Uterus (tissue), 4 donors: ENCODE results near the gene TRIM4. TPM values are rescaled to one million over a fixed set of nuclear protein-coding genes. Genes with fewer than 3 reads are reported as not detected.

ENCODE experiments used
- DNase-seq, 2 donors: peaks; one replicate each; pipeline ENCODE4 v3.0.0-alpha.2; 2019 to 2020
- H3K27ac ChIP-seq, 2 donors: fragments of 200-600 bp; sonication (generic); 1 replicate in 1 of 2; 2 replicates in 1 of 2; pipeline ENCODE4 v1.5.1; 2016 to 2018
- H3K27me3 ChIP-seq, 2 donors: fragments of 200-600 bp; sonication (generic); one replicate each; pipeline ENCODE4 v1.5.1; 2018 to 2019; ENCODE audit warnings: control low read depth in 1 of 2
- H3K36me3 ChIP-seq, 2 donors: fragments of 200-600 bp; sonication (generic); one replicate each; pipeline ENCODE4 v1.5.1; 2019; ENCODE audit warnings: control low read depth in 1 of 2
- H3K4me1 ChIP-seq, 2 donors: fragments of 200-600 bp; sonication (generic); one replicate each; pipeline ENCODE4 v1.5.1; 2018 to 2019; ENCODE audit warnings: control low read depth in 1 of 2
- H3K4me3 ChIP-seq, 2 donors: fragments of 200-600 bp; sonication (generic); 1 replicate in 1 of 2; 2 replicates in 1 of 2; pipeline ENCODE4 v1.5.1; 2018 to 2019; ENCODE audit warnings: mild to moderate bottlenecking in 1 of 2
- H3K9me3 ChIP-seq, 2 donors: fragments of 200-600 bp; sonication (generic); one replicate each; pipeline ENCODE4 v1.5.1; 2019; ENCODE audit warnings: control low read depth in 1 of 2
- POLR2A ChIP-seq, 2 donors: fragments of 450-650 bp; IDR thresholded peaks; one replicate each; pipeline ENCODE4 v1.6.1; 2016; ENCODE audit warnings: antibody characterized with exemption in 2 of 2, mild to moderate bottlenecking in 1 of 2, moderate library complexity in 1 of 2
- intact Hi-C: fragments of 100-400 bp; cut with DNase I; formaldehyde crosslinking; loops from one replicate; pipeline ENCODE4 v1.15.1; 2023; ENCODE audit warnings: low total_unique reads
- total RNA-seq, 4 donors: library from RNA; depleted of rRNA in 3 of 4; stranded (reverse); fragments of >200 nt in 3 of 4; gene quantifications; one replicate each; pipeline versions ENCODE4 v1.1.0 to v1.2.4, GENCODE V29; 2014 to 2023
- TF ChIP-seq, protein P1 (sequence below), 4 experiments: fragments of 200-600 bp in 2 of 4; fragments of 450-650 bp in 2 of 4; sonication (generic) in 2 of 4; IDR thresholded peaks; one replicate each; pipeline ENCODE4 v1.5.1; 2016 to 2019; ENCODE audit warnings: antibody characterized with exemption in 4 of 4, mild to moderate bottlenecking in 2 of 4, moderate library complexity in 1 of 4
- donor health status: DM: yes; HTN: yes; CAD: no.

The TRIM4 gene
- total RNA-seq, 4 donors from 2014 or later: 22.6 to 51.7 (median 44.3) TPM

DNA sequence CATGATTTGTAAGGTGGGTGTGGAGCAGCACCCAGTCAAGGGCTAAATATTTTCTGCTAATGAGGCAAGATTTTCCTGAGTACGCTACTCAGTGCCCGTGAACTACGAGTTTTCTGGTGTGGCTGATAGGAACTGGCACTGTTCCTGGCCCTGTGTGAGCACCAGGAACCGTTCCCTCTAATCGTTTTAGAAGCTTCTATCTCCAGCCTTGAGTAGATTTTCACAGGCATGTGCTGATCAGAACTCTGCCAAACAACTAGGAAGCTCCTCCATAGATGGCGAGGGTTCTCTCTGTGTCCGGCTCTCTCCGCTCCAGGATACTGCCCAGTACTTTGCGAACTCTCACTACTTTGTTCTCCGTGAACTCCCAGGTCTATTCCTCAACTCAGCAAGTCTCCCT lies 17.7 kb downstream of the TRIM4 start:
- no peaks in the 10 kb centered on the region for H3K4me1 ChIP-seq
- no peaks in the 10 kb centered on the region for H3K36me3 ChIP-seq
- TF ChIP-seq, protein P1, sequence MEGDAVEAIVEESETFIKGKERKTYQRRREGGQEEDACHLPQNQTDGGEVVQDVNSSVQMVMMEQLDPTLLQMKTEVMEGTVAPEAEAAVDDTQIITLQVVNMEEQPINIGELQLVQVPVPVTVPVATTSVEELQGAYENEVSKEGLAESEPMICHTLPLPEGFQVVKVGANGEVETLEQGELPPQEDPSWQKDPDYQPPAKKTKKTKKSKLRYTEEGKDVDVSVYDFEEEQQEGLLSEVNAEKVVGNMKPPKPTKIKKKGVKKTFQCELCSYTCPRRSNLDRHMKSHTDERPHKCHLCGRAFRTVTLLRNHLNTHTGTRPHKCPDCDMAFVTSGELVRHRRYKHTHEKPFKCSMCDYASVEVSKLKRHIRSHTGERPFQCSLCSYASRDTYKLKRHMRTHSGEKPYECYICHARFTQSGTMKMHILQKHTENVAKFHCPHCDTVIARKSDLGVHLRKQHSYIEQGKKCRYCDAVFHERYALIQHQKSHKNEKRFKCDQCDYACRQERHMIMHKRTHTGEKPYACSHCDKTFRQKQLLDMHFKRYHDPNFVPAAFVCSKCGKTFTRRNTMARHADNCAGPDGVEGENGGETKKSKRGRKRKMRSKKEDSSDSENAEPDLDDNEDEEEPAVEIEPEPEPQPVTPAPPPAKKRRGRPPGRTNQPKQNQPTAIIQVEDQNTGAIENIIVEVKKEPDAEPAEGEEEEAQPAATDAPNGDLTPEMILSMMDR (IDR thresholded peaks at IDR 0.05): no peak
- TF ChIP-seq POLR2A (IDR thresholded peaks at IDR 0.05): no peak
- DNase-seq: no peak
- H3K9me3 ChIP-seq: no peaks in the 10 kb centered on the region
- no peaks in the 10 kb centered on the region for H3K27me3 ChIP-seq
- no peak overlapping the region for H3K27ac ChIP-seq
- intact Hi-C loops: no loop called here
- no peak overlapping the region for H3K4me3 ChIP-seq

DNA sequence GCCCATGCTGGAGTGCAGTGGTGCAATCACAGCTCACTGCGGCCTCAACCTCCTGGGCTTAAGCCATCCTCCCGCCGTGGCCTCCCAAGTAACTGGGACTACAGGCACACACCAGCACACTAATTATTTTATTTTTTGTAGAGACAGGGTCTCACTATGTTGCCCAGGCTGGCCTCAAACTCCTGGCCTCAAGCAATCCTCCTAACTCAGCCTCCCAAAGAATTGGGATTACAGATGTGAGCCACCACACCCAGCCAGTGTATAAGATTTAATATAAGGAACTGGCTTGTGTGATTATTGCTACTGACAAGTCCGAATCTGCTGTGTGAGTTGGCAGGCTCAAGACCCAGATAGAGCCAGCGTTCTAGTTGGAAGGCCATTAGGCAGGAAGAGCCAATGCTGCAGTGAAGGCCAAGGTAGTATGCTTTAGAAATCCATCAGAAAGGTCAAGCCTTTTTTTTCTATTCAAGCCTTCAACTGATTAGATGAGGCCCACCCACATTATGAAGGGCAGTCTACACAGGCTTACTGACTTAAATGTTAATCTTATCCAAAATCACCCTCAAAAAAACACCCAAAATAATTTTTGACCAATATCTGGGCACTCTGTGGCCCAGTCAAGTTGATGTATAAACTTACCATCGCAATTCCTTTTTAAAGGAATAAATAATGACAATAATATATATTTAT lies 19.4 kb downstream of the TRIM4 start:
- Histone ChIP-seq H3K27me3 (no peaks in the 10 kb centered on the region), H3K9me3 (no peaks in the 10 kb centered on the region), H3K4me3 (no peak overlapping the region), H3K4me1 (no peaks in the 10 kb centered on the region), H3K36me3 (no peaks in the 10 kb centered on the region), H3K27ac (no peak overlapping the region)
- TF ChIP-seq, protein P1 (IDR thresholded peaks at IDR 0.05): no peak
- no peak for TF ChIP-seq POLR2A (IDR thresholded peaks at IDR 0.05)
- no peak for DNase-seq
- intact Hi-C loops: no loop called here

DNA sequence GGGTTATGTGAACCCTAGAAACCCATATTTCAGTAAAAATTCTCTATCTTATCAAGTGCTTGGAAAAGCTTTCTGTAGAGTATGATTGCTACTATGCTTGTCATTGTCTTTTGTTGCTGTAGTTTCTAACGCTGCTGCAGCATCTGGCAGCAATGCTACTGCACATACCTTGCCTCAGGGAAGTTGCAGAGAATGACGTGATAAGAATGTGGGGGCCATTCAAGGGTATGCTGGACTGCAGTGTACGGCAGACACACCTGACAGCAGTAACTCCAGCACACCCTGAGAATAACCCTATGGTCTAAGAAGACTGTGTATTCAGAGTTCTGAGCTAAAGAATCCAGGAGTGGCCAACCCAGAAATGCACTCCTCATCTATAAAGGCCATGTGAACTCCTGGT lies 20.5 kb downstream of the TRIM4 start:
- Histone ChIP-seq H3K9me3 (no peaks in the 10 kb centered on the region), H3K27ac (no peak overlapping the region), H3K4me1 (no peaks in the 10 kb centered on the region), H3K27me3 (no peaks in the 10 kb centered on the region), H3K4me3 (no peak overlapping the region), H3K36me3 (no peaks in the 10 kb centered on the region)
- DNase-seq: no peak
- intact Hi-C loops: no loop called here
- TF ChIP-seq POLR2A (IDR thresholded peaks at IDR 0.05): no peak
- TF ChIP-seq, protein P1 (IDR thresholded peaks at IDR 0.05): no peak

GRCh38 chr7:99898023-99898357 lies 21.3 kb downstream of the TRIM4 start:
- H3K27me3 ChIP-seq: no peaks in the 10 kb centered on the region
- intact Hi-C loops: no loop called here
- H3K4me3 ChIP-seq: no peak overlapping the region
- TF ChIP-seq POLR2A (IDR thresholded peaks at IDR 0.05): no peak
- TF ChIP-seq, protein P1 (IDR thresholded peaks at IDR 0.05): no peak
- H3K9me3 ChIP-seq: no peaks in the 10 kb centered on the region
- no peaks in the 10 kb centered on the region for H3K4me1 ChIP-seq
- H3K36me3 ChIP-seq: no peaks in the 10 kb centered on the region
- no peak overlapping the region for H3K27ac ChIP-seq
- no peak for DNase-seq

DNA sequence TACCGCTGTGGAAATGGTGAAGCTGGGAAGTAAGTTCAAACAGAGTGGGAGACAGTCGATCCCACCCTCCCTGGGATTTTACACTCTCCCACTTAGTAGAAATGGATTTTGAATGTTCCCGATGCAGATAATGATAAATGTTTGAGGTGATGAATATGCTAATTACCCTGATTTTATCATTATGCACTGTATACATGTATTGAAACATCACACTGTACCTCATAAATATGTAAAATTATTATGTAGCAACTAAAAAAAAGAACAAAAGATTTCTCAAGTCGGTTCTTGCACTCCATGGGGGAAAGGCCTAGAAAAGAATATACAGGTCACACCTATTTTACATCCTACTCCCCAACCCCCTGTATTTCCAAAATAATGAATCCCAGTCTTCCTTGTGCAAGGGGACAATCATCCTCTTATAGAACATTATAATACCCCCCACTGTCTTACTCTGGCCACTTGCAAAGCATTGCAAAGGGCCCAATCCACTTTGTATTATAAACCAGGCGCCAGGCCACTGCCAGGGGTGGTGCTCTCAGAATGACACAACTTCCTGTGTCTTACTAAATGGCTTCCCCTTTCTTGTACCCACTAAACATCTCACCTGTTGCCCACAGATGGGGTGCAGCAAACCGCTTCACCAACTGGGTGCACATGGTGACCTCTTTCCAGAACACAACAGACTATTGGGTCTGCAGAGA lies 21.9 kb downstream of the TRIM4 start:
- TF ChIP-seq, protein P1 (IDR thresholded peaks at IDR 0.05): no peak
- TF ChIP-seq POLR2A (IDR thresholded peaks at IDR 0.05): no peak
- Histone ChIP-seq H3K4me3 (no peak overlapping the region), H3K4me1 (no peaks in the 10 kb centered on the region), H3K36me3 (no peaks in the 10 kb centered on the region), H3K27me3 (no peaks in the 10 kb centered on the region), H3K27ac (no peak overlapping the region), H3K9me3 (no peaks in the 10 kb centered on the region)
- DNase-seq: no peak
- intact Hi-C loops: no loop called here
